SK-N-SH treated with all-trans-retinoic acid at 6 μM for 48 hours (cell line): ENCODE data around the gene SNX32.

Experiments
- ATAC-seq: fragments of 200-7000 bp; cut with Tn5 transposase; 3 replicates; pipeline ENCODE4 v1.9.1; 2020; ENCODE audit warnings: mild to moderate bottlenecking, moderate library complexity
- BACH2 ChIP-seq: fragments of 250-450 bp; sonication (Bioruptor Pico); IDR thresholded peaks from 2 replicates; pipeline ENCODE4 v1.9.0; 2021; ENCODE audit warnings: mild to moderate bottlenecking, borderline replicate concordance
- CREB5 ChIP-seq: fragments of 250-450 bp; sonication (Bioruptor Pico); IDR thresholded peaks from 2 replicates; pipeline ENCODE4 v1.5.1; 2020; ENCODE audit warnings: low read depth, mild to moderate bottlenecking, moderate library complexity
- CSDC2 ChIP-seq: fragments of 250-450 bp; sonication (Bioruptor Pico); IDR thresholded peaks from 2 replicates; pipeline ENCODE4 v1.5.0; 2020; ENCODE audit warnings: mild to moderate bottlenecking, moderate library complexity
- ESRRG ChIP-seq: fragments of 250-450 bp; sonication (Bioruptor Pico); IDR thresholded peaks from 2 replicates; pipeline ENCODE4 v1.6.1; 2021; ENCODE audit warnings: mild to moderate bottlenecking
- GLIS3 ChIP-seq: fragments of 250-450 bp; sonication (Bioruptor Pico); IDR thresholded peaks from 2 replicates; pipeline ENCODE4 v1.5.0; 2020; ENCODE audit warnings: mild to moderate bottlenecking, moderate library complexity
- ISL1 ChIP-seq: fragments of 250-450 bp; sonication (Bioruptor Pico); IDR thresholded peaks from 2 replicates; pipeline ENCODE4 v2.1.2; 2022; ENCODE audit warnings: mild to moderate bottlenecking, moderate library complexity
- OSR1 ChIP-seq: fragments of 250-450 bp; sonication (Bioruptor Pico); IDR thresholded peaks from 2 replicates; pipeline ENCODE4 v1.8.0; 2022; ENCODE audit warnings: moderate library complexity, mild to moderate bottlenecking, inconsistent platforms
- POU6F1 ChIP-seq: fragments of 250-450 bp; sonication (Bioruptor Pico); IDR thresholded peaks from 2 replicates; pipeline ENCODE4 v1.8.0; 2021; ENCODE audit warnings: low read depth, mild to moderate bottlenecking, moderate library complexity, borderline replicate concordance
- PPARA ChIP-seq: fragments of 250-450 bp; sonication (Bioruptor Pico); IDR thresholded peaks from 2 replicates; pipeline ENCODE4 v1.5.0; 2020; ENCODE audit warnings: mild to moderate bottlenecking, borderline replicate concordance
- RARB ChIP-seq: fragments of 250-450 bp; sonication (Bioruptor Pico); IDR thresholded peaks from 2 replicates; pipeline ENCODE4 v1.8.0; 2021; ENCODE audit warnings: mild to moderate bottlenecking, moderate library complexity
- TCF4 ChIP-seq: fragments of 250-450 bp; sonication (Bioruptor Pico); IDR thresholded peaks from 2 replicates; pipeline ENCODE4 v1.8.0; 2021; ENCODE audit warnings: mild to moderate bottlenecking, moderate library complexity, borderline replicate concordance
- TOX ChIP-seq: fragments of 250-450 bp; sonication (Bioruptor Pico); IDR thresholded peaks from 2 replicates; pipeline ENCODE4 v1.8.0; 2021; ENCODE audit warnings: mild to moderate bottlenecking, moderate library complexity, borderline replicate concordance
- ZC3H10 ChIP-seq: fragments of 250-450 bp; sonication (Bioruptor Pico); IDR thresholded peaks from 2 replicates; pipeline ENCODE4 v1.5.1; 2021; ENCODE audit warnings: mild to moderate bottlenecking, moderate library complexity
- ZFP3 ChIP-seq: fragments of 250-450 bp; sonication (Bioruptor Pico); IDR thresholded peaks from 2 replicates; pipeline ENCODE4 v1.5.0; 2020; ENCODE audit warnings: mild to moderate bottlenecking, moderate library complexity
- ZFP30 ChIP-seq: fragments of 450-650 bp; formaldehyde crosslinking; IDR thresholded peaks from 2 replicates; pipeline ENCODE4 v1.5.0; 2022; ENCODE audit warnings: mild to moderate bottlenecking, moderate library complexity
- ZNF565 ChIP-seq: fragments of 450-650 bp; formaldehyde crosslinking; conservative IDR thresholded peaks from 2 replicates; pipeline ENCODE4 v1.5.0; 2020; ENCODE audit warnings: low read depth, mild to moderate bottlenecking, moderate library complexity
- ZNF8 ChIP-seq: fragments of 450-650 bp; formaldehyde crosslinking; IDR thresholded peaks from 2 replicates; pipeline ENCODE4 v1.5.0; 2020; ENCODE audit warnings: mild to moderate bottlenecking, moderate library complexity
- TF ChIP-seq, protein P1 (sequence below): fragments of 250-450 bp; sonication (Bioruptor Pico); IDR thresholded peaks from 2 replicates; pipeline ENCODE4 v1.8.0; 2020; ENCODE audit warnings: mild to moderate bottlenecking, moderate library complexity, borderline replicate concordance
- TF ChIP-seq, protein P2 (sequence below): fragments of 250-450 bp; sonication (Bioruptor Pico); IDR thresholded peaks from 2 replicates; pipeline ENCODE4 v1.5.0; 2020; ENCODE audit warnings: mild to moderate bottlenecking, moderate library complexity
- TF ChIP-seq, protein P3 (sequence below): fragments of 250-450 bp; sonication (Bioruptor Pico); IDR thresholded peaks from 2 replicates; pipeline ENCODE4 v1.5.1; 2021; ENCODE audit warnings: mild to moderate bottlenecking, moderate library complexity

SNX32 gene

DNA sequence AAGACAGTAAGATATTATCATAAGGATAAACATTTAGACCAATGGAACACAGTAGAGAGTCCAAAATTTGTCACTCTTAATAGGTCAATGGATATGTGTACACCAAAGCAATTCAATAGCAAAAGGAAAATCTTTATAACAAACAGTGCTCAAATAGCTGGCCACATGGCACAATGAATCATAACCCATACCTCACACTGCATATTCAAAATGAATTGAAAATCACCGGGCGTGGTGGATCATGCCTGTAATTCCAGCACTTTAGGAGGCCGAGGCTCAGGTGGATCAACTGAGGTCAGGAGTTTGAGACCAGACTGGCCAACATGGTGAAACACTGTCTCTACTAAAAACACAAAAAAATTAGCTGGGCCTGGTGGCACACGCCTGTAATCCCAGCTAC, 8.4 kb downstream of the SNX32 start:
- no peak for ATAC-seq
- no peak for TF ChIP-seq ESRRG (CRISPR knock-in tag)
- TF ChIP-seq PPARA (CRISPR knock-in tag) = no peak
- TF ChIP-seq ZFP3 (CRISPR knock-in tag) = no peak
- TF ChIP-seq ZNF8 (CRISPR knock-in tag) = no peak

DNA sequence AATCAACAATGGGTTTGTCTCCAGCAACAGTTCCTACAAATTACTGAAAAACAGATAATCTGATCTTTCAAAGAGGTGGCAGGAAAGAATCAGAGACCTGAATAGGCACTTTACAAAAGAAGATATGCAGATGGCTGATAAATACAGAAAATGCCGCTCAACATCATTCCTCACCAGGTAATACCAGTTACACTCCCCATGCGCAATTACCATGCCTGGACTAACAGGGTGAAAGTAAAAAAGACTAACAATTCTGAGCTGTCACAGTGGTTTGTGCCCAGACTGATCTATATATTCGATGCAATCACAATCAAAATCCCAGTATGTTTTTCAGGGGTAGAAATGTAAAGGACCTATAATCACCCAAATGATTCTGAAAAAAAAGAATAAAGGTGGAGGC, 10.0 kb downstream of the SNX32 start:
- ATAC-seq = no peak
- TF ChIP-seq, protein P1, sequence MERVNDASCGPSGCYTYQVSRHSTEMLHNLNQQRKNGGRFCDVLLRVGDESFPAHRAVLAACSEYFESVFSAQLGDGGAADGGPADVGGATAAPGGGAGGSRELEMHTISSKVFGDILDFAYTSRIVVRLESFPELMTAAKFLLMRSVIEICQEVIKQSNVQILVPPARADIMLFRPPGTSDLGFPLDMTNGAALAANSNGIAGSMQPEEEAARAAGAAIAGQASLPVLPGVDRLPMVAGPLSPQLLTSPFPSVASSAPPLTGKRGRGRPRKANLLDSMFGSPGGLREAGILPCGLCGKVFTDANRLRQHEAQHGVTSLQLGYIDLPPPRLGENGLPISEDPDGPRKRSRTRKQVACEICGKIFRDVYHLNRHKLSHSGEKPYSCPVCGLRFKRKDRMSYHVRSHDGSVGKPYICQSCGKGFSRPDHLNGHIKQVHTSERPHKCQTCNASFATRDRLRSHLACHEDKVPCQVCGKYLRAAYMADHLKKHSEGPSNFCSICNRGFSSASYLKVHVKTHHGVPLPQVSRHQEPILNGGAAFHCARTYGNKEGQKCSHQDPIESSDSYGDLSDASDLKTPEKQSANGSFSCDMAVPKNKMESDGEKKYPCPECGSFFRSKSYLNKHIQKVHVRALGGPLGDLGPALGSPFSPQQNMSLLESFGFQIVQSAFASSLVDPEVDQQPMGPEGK (CRISPR knock-in tag) = no peak
- no peak for TF ChIP-seq CSDC2
- TF ChIP-seq, protein P2, sequence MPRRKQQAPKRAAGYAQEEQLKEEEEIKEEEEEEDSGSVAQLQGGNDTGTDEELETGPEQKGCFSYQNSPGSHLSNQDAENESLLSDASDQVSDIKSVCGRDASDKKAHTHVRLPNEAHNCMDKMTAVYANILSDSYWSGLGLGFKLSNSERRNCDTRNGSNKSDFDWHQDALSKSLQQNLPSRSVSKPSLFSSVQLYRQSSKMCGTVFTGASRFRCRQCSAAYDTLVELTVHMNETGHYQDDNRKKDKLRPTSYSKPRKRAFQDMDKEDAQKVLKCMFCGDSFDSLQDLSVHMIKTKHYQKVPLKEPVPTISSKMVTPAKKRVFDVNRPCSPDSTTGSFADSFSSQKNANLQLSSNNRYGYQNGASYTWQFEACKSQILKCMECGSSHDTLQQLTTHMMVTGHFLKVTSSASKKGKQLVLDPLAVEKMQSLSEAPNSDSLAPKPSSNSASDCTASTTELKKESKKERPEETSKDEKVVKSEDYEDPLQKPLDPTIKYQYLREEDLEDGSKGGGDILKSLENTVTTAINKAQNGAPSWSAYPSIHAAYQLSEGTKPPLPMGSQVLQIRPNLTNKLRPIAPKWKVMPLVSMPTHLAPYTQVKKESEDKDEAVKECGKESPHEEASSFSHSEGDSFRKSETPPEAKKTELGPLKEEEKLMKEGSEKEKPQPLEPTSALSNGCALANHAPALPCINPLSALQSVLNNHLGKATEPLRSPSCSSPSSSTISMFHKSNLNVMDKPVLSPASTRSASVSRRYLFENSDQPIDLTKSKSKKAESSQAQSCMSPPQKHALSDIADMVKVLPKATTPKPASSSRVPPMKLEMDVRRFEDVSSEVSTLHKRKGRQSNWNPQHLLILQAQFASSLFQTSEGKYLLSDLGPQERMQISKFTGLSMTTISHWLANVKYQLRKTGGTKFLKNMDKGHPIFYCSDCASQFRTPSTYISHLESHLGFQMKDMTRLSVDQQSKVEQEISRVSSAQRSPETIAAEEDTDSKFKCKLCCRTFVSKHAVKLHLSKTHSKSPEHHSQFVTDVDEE = no peak
- no peak for TF ChIP-seq OSR1 (CRISPR knock-in tag)
- no peak for TF ChIP-seq ZFP3 (CRISPR knock-in tag)
- no peak for TF ChIP-seq BACH2 (CRISPR knock-in tag)
- no peak for TF ChIP-seq GLIS3
- no peak for TF ChIP-seq TCF4
- TF ChIP-seq, all 23 proteins: peak for 0

GRCh38 chr11:65844231-65844872, 10.6 kb downstream of the SNX32 start:
- TF ChIP-seq CREB5 (CRISPR knock-in tag) (no peak), PPARA (CRISPR knock-in tag) (no peak), TOX (no peak), ESRRG (CRISPR knock-in tag) (no peak), OSR1 (CRISPR knock-in tag) (no peak)
- ATAC-seq = no peak

- no peak for ATAC-seq
- TF ChIP-seq CSDC2 = no peak
- no peak for TF ChIP-seq ZNF565 (CRISPR knock-in tag)
- TF ChIP-seq, protein P2 = no peak
- TF ChIP-seq ISL1 (CRISPR knock-in tag) = no peak
- no peak for TF ChIP-seq BACH2 (CRISPR knock-in tag)
- no peak for TF ChIP-seq POU6F1 (CRISPR knock-in tag)
- TF ChIP-seq RARB = no peak
- TF ChIP-seq, protein P3, sequence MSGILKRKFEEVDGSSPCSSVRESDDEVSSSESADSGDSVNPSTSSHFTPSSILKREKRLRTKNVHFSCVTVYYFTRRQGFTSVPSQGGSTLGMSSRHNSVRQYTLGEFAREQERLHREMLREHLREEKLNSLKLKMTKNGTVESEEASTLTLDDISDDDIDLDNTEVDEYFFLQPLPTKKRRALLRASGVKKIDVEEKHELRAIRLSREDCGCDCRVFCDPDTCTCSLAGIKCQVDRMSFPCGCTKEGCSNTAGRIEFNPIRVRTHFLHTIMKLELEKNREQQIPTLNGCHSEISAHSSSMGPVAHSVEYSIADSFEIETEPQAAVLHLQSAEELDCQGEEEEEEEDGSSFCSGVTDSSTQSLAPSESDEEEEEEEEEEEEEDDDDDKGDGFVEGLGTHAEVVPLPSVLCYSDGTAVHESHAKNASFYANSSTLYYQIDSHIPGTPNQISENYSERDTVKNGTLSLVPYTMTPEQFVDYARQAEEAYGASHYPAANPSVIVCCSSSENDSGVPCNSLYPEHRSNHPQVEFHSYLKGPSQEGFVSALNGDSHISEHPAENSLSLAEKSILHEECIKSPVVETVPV (CRISPR knock-in tag) = no peak
- no peak for TF ChIP-seq ZFP3 (CRISPR knock-in tag)
- TF ChIP-seq ZC3H10 (CRISPR knock-in tag) = no peak
- no peak for TF ChIP-seq PPARA (CRISPR knock-in tag)
- no peak for TF ChIP-seq ESRRG (CRISPR knock-in tag)
- no peak for TF ChIP-seq OSR1 (CRISPR knock-in tag)
- TF ChIP-seq ZFP30 (CRISPR knock-in tag) = no peak
- TF ChIP-seq, protein P1 (CRISPR knock-in tag) = no peak
These were observed 14.0 kb downstream of the SNX32 start for GRCh38 chr11:65847746-65848145.
